ENCODE measurements around the gene CFAP46.

CFAP46 gene

GRCh38 chr10:132850896-132851295 is 91.5 kb downstream of the CFAP46 start:
- no peak for TF ChIP-seq CTCF (IDR thresholded peaks at IDR 0.05)

GRCh38 chr10:132850246-132850645 is 92.1 kb downstream of the CFAP46 start:
- TF ChIP-seq CTCF (IDR thresholded peaks at IDR 0.05) = no peak

GRCh38 chr10:132849546-132850031 is 92.8 kb downstream of the CFAP46 start:
- no peak for TF ChIP-seq CTCF (IDR thresholded peaks at IDR 0.05)

GRCh38 chr10:132848951-132849545 is 93.3 kb downstream of the CFAP46 start:
- TF ChIP-seq CTCF (IDR thresholded peaks at IDR 0.05) = no peak

GRCh38 chr10:132848291-132848701 is 94.1 kb downstream of the CFAP46 start:
- no peak for TF ChIP-seq CTCF (IDR thresholded peaks at IDR 0.05)

- no peak for TF ChIP-seq CTCF (IDR thresholded peaks at IDR 0.05)
These were observed 94.5 kb downstream of the CFAP46 start for GRCh38 chr10:132847856-132848255.

- no peak for TF ChIP-seq CTCF (IDR thresholded peaks at IDR 0.05)
These were observed 95.0 kb downstream of the CFAP46 start for GRCh38 chr10:132847416-132847777.

Data from LNCAP (cell line).